GM21528 (cell line): ENCODE results near the gene TRIL.

Source experiments
- ATAC-seq: cut with Tn5 transposase; IDR thresholded peaks from one replicate; pipeline ENCODE4 v1.9.1; 2021; ENCODE audit warnings: mild to moderate bottlenecking, moderate library complexity; ENCODE audit not compliant: unreplicated experiment, low FRiP score

TRIL gene

DNA sequence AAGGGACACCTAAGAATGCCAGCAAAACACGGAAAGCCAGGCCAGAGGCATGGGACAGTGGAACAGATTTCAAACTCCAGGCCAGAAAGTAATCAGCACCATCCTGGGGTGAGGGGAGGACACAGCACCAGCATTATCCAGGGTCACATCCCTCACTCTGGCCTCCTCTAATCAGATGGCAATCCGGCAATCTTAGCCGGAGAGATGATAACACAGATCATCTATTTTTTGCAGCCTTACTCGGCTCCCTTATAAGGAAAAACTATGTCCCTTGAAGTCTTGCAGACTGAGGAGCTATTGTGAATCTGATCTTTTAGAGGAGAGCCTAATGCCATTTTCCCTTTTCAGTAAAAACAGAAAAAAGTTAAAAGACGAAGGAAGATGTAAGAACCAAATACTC is 16.5 kb downstream of the TRIL start:
- ATAC-seq: no peak

DNA sequence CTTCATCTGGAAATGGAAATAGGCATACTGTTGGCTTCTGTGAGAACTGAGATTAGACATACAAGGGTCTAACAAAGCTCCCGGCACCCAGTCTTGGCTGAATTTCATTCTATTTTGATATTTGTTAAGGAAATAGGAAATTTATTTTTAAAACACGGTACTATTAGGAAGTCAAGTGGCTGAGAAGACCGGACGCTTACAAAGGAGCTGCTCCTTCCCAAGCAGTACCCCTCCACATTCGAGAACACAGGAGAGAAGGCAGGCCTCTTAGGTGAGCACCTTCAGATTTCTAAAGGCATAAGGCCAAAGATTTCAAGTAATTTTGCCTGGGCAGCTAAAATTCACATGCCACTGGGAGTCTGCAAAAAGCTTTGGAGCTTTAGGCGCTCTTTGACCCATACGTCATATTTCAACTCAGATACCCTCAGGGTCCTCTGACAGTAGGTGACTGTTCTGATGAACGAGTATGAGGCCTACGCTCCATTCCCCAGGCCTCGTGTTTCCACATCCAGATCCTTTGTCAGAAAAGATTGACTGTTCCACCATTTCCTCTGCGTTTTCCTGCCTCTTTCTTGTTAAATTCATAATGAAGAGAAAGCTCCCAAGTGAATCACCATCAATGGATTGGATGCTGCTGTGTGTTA is 17.3 kb downstream of the TRIL start:
- no peak for ATAC-seq

DNA sequence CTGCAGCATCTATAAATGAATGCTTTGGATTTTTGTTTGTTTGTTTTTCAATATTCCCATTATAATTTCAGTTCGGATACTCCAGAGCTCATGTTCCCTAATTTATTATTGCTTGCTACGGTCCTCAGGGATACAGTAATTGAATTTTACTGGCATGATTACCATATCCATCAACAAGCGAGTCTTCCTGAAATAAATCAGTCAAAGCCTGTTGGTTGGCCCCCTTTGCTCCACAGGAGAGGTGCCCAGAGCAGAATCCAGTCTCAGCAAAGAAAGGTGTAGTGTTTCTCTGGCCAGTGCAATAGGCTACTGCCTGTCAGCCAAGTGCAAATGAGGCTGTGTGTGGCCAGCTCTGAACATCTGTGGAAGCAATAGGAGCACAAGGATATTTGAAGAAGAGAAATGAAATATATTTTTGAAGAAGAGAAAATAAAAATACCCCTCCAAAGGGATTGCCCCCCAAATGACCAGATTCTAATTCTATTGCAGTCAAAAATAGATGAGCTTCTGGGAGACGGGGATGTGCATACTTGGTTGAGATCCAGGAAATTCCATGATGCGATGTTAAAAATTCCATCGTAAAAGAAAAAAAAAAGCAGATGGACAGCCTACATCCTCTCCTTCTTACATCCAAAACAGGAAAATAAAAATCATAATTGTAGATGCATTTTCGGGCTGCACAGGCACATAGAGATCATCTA is 18.1 kb downstream of the TRIL start:
- ATAC-seq: no peak

DNA sequence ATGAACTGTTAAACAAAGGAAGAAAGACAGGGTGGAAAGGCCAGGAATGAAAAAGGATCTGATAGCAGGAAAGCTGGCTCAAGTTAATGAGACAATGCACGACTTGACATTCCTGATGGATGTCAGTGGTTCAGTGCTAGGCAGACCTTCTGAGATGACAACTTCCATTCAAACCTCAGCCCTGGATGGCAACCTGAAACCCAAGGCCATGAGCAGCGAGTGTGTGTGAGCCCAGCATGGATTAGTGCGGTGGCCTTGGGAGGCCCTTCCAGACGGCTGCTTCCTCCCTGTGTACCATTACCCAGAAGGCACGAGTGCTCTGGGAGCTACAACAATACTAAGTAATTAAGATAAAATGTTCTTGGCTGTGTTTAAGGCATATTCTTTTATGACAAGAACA is 18.8 kb downstream of the TRIL start:
- no peak for ATAC-seq

DNA sequence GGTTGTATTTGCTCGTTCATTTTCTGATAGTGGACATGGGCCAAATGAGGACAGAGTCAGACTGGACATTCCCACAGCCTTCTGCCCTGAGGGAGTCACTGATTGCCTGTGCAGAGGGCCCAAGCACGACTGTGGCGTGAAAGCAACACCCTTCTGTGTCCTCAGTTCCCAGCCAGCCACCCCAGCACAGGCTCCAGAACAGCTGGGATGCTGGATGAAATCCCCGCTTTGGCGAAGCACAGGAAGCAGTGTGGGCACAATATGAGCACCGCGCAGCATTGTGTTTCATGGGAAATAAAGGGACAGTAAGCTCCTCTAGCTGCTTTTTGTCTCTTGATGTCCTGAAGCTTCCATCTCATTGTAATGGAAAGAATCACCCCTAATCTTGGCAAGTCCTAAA is 20.5 kb downstream of the TRIL start:
- no peak for ATAC-seq

DNA sequence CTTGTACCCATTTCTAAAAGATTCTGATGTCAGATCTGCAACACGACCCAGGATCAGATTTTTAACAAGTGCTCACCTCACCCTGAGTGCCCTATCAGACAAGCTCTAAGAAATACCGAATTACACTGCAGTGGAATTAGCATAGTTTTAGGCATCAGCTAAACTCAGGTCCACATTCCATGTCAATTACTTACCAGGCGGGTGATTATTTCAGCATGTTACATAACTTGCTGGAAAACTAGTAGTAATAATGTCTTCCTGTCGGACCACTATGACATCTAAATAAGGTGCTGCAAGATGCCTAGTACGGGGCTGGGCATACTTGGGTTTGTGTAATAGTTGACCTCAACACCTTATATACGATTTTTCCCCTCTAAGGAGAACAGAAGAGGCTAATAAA is 21.0 kb downstream of the TRIL start:
- no peak for ATAC-seq

DNA sequence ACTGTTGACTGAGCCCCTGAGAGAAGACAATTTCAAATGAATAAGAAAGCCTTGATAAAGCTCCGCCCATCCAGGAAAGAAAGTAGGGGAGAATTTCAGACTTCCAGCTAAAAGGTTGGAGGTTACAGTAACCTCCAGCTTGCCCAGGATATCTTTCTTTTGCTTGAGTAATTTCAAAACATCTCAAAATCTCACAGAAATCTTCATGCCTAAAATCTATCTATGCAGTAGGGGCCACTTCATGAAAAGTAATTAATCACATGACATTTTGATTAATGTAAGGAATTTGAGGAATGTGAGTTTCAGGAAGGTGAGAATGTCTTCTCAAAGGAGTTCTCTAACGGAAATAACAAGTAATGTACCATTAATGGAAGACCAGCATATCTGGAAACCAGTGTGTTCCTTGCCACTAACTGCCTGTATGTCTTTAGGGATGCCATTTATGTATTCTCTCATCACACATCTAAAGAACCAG is 24.2 kb downstream of the TRIL start:
- ATAC-seq: no peak

DNA sequence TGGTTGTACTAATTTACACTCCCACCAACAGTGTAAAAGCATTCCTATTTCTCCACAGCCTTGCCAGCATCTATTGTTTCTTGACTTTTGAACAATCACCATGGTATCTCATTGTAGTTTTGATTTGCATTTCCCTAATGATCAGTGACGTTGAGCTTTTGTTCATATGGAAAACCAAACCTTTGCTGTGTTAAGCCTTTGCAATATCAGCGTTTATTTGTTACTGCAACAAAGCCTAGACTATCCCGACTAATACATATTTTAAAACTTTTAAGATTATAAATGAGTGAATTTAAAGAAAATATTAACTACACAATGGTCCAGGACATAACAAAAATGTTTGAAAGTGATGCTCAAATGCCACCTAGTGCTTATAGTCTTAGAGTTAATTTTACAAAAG is 26.6 kb downstream of the TRIL start:
- ATAC-seq: no peak

DNA sequence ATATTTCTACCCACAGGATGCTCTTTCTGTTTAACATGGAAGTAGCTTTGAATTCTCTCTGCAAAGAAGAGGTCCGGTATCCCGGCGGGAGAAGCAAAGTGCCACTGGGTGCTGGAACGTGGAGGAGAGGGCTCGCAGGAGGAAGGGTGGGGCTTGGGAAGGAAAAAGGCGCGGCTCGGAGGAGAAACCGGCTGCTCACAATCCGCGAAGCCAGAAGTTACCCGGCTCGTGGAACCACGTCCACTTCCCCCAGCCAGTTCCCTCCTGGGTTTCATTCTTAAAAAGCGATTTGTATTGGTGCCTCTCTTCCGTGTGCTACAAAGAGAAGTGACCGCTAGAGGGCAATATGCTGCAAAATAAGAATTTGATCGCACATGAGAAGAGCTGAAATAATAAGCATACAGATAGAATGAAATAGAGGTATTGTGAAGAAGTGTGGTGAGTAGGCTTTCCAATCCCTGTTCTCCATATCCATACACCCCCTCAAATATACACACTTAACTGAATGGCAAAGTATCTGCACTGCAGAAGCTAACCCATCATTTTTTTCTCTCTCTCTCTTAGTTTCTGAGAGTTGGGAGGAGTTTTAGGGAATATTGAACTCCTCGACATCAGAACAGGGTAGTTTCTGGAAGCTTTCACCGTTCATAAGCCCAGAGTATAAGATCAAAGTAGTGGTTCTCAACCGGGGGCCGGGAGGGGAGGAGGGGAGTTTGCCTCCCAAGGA is 31.1 kb downstream of the TRIL start:
- ATAC-seq: peak; percentile 79

DNA sequence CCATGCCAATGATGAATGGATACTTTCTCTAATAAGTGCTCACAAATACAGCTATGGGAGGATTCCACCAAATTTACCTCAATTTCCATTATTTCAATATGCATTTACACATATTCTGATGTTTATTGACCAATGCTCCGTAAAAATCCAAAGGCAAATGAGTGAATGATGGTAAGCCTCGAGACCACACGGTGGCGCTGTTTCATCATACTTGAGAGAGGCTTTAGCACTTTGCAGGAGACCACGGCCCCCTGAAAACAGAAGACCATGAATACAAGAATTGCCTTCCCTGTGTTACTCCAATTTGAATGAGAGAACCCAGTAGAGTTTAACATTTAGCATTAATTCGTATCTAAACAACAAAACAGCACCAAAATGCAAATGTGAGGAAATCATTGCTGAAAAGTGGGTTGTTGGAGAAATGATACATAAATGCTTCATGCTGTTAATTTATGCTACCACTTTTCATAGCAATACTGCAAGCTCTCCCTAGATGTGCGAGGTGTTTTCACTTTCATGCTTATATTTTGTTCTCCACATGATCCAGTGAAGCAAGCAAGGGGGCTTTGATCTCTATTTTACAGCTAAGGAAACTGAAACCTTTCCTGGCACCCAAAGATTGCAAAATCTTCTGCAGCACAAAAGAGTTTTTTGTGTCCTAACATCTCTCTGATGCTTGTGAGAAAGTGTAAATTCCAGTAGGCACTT is 35.4 kb downstream of the TRIL start:
- no peak for ATAC-seq

DNA sequence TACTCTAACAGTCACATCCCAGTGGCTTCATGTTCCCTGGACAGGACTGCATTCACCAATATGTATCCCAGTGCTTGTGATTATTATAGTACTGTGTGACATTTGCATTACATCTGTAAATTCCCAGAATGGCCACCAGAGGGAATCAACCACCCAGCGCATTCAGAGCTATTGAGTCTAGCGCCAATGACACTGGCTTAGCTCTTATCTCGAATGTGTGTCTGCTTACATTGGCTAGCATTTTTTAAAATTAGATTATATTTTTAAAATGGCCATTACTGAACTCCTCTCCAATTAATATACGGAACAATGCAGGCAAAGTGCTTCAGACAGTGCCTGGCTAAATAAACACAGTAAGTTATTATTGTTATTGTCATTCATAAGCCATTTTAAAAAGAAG is 36.3 kb downstream of the TRIL start:
- ATAC-seq: peak; percentile 82

DNA sequence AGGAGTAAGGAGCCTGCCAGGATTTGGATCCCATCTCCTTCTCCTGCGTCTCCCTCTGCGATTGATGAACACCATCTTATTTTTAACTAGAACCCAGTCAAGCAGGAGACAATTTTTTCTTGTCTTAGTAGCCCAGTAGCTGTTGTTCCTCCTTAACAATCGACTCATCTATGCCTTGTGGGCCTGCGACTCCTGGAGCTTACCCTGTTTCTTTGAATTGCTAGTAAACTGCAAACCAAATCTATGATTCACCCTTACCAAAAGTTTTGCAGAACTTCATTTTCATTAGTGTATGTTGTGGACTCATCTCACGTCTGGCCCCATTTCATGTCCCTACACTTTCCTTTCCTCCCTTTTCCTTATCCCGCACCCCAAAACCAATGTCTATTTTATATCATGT is 37.7 kb downstream of the TRIL start:
- no peak for ATAC-seq

DNA sequence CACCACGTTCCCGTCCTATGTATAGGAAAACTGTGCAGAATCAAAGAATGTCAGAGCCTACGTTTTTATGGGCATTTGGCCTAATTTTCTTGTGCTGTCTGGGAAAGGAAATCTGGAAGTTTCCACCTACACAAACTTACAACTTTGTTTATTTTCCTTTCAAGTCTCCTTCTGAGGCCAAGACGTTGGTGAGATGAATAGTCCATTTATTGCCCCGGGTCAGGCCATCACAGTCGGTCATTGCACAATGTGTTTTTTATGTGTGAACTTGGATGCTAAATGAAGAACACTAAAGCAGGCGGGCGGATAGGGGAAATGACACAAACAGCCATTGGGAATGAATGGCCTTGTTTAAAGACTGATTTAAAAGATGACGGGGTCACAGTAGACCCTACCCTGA is 38.6 kb downstream of the TRIL start:
- ATAC-seq: no peak

DNA sequence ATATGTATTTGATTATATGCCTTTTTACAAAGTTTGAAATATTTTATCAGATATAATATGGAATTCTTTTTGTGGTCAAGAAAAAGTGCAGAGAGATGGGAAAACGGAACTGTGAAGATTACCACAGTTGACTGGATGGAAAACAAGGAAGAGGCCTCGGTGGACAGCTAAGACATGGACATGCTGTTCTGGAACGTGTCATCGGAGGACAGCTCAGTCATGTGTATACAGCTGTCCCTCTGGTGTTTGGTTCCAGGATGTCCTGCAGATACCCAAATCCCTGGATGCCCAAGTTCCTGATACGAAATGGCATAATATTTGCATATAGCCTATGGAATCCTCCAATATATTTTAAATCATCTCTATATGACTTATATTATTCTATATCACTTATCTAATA is 49.4 kb downstream of the TRIL start:
- no peak for ATAC-seq

DNA sequence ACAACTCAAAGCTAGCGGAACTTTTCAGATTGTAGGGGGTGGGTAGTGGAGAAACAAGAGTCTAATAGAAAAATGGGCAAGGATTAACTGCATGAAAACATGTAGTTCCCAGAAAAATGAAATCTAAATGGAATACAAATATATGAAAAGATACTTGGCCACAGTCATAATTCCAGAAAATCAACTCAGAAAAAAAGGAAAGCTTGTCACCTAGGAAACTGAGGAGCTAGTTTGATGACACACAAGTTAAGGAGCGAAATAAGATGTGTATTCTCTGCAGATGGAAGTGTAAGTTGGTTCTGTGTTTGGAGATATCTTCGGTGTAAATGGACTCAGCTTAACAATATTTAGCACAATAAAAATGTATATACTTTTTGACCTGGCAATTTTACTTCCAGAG is 52.7 kb downstream of the TRIL start:
- no peak for ATAC-seq

DNA sequence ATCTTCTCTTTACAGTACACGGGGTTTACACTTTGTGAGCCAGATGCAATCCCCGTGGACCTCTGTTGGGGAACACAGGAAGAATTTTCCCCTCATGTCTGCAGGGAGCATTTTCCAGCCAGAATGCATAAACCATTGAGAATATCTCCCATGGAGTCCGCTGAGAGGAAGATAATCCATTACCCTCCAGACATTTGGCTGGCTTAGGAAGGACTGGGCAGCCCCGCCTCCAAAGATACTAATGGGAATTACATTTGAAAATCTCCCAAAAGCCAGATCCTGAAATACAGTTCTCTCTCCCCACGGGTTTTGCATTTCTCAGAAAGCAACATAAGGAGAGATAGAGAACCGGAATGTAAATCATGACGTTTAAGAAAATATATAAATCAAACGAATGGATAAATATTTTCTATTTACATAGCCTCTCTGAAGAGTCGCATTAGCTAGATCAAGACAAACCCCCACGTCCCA is 53.5 kb downstream of the TRIL start:
- no peak for ATAC-seq

DNA sequence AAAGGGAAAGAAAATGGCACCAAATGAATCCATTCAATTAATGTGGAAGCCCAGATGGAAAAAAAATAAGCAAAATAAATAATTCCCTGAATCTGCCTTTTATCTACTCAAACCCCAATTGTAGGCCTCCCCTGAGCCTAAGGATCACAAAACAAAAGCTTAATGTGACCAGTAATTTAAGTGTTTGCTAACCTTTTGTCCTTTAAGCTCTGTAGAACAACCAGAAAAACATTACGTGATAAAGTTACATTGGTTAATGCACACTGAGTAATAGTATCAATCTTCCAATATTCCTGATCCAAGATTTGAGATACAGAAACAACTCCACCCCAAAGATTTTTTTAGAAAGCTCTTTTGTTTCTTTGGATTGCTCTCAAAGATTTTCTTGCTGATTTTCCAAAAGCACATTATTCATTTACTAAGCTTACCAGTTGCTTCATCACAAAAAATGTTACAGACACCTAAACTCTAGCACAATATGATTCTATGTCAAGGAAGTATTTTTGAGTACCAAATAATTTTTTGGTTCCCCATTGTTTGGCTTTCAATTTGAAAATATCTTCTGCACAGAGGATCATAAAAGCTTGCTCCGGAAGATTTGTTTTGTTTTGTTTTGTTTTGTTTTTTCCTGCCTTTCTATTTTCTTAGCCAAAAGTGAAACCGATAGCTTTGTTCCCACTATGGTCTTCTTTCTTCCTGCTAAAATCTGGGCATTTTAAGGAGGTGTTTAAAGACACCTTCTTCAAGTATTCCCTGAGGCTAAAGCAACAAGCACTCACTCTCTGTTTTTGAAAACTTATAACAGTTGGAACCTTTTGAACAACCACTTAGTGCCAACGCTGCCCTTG is 54.2 kb downstream of the TRIL start:
- no peak for ATAC-seq
